Common myeloid progenitor, CD34-positive (primary cell): ENCODE data around the gene NFAT5.

ENCODE experiments used
- CTCF ChIA-PET: fragments of 350-600 bp; sonication (Branson Sonifier 250); formaldehyde crosslinking; loops from one replicate; lab custom pipeline; 2021; ENCODE audit warnings: antibody characterized with exemption; lab: Charles Lee
- POLR2A ChIA-PET: fragments of 350-600 bp; sonication (Branson Sonifier 250); formaldehyde crosslinking; loops from one replicate; lab custom pipeline; 2021; ENCODE audit warnings: antibody characterized with exemption; lab: Charles Lee
- DNase-seq, 3 donors: peaks; one replicate each; pipeline versions ENCODE4 v3.0.0 to v3.0.0-alpha.2; 2013
- H3K27ac ChIP-seq, 2 experiments: 1 replicate in 1 of 2; 2 replicates in 1 of 2; pipeline ENCODE4 v1.7.0; 2013; ENCODE audit warnings: inconsistent platforms in 2 of 2, low read length in 2 of 2, mild to moderate bottlenecking in 2 of 2, low read depth in 1 of 2, moderate library complexity in 1 of 2; ENCODE audit not compliant: severe bottlenecking in 2 of 2, insufficient read depth in 1 of 2, poor library complexity in 1 of 2
- H3K27me3 ChIP-seq, 5 experiments: replicated peaks in 2 of 5; 1 replicate in 3 of 5; 2 replicates in 2 of 5; pipeline versions ENCODE4 v1.6.1 to v1.7.0; 2013; ENCODE audit warnings: low read length in 4 of 5, mild to moderate bottlenecking in 2 of 5, moderate library complexity in 2 of 5, inconsistent platforms in 1 of 5; ENCODE audit not compliant: insufficient read depth in 5 of 5, control insufficient read depth in 4 of 5
- H3K36me3 ChIP-seq, 4 experiments: 1 replicate in 2 of 4; 2 replicates in 2 of 4; pipeline versions ENCODE4 v1.6.1 to v1.7.0; 2013; ENCODE audit warnings: low read length in 3 of 4, control low read depth in 1 of 4, mild to moderate bottlenecking in 1 of 4; ENCODE audit not compliant: control insufficient read depth in 4 of 4, insufficient read depth in 4 of 4
- H3K4me1 ChIP-seq, 4 experiments: 1 replicate in 3 of 4; 2 replicates in 1 of 4; pipeline versions ENCODE4 v1.6.1 to v1.7.1; 2013; ENCODE audit warnings: low read length in 3 of 4, mild to moderate bottlenecking in 3 of 4, control low read depth in 1 of 4, inconsistent platforms in 1 of 4, moderate library complexity in 1 of 4; ENCODE audit not compliant: control insufficient read depth in 4 of 4, insufficient read depth in 4 of 4; ENCODE audit errors: control extremely low read depth in 1 of 4
- H3K4me3 ChIP-seq, 7 experiments: 1 replicate in 4 of 7; 2 replicates in 3 of 7; pipeline versions ENCODE4 v1.5.1 to v1.7.0; 2013; ENCODE audit warnings: mild to moderate bottlenecking in 7 of 7, low read length in 6 of 7, moderate library complexity in 6 of 7, inconsistent platforms in 2 of 7, low read depth in 2 of 7, control low read depth in 1 of 7; ENCODE audit not compliant: insufficient read depth in 4 of 7, control insufficient read depth in 1 of 7; ENCODE audit errors: extremely low read depth in 1 of 7
- H3K9me3 ChIP-seq, 5 experiments: 1 replicate in 4 of 5; 2 replicates in 1 of 5; pipeline versions ENCODE4 v1.6.1 to v1.7.1; 2013; ENCODE audit warnings: low read length in 4 of 5, mild to moderate bottlenecking in 2 of 5, inconsistent platforms in 1 of 5, low read depth in 1 of 5, moderate library complexity in 1 of 5; ENCODE audit not compliant: control insufficient read depth in 4 of 5, insufficient read depth in 2 of 5; ENCODE audit errors: control extremely low read depth in 1 of 5
- WGBS: methylation state at CpG from one replicate; pipeline ENCODE4 v1.1.5; 2013; ENCODE audit not compliant: insufficient coverage; 5-methylcytosine and 5-hydroxymethylcytosine counted together

NFAT5 gene

DNA sequence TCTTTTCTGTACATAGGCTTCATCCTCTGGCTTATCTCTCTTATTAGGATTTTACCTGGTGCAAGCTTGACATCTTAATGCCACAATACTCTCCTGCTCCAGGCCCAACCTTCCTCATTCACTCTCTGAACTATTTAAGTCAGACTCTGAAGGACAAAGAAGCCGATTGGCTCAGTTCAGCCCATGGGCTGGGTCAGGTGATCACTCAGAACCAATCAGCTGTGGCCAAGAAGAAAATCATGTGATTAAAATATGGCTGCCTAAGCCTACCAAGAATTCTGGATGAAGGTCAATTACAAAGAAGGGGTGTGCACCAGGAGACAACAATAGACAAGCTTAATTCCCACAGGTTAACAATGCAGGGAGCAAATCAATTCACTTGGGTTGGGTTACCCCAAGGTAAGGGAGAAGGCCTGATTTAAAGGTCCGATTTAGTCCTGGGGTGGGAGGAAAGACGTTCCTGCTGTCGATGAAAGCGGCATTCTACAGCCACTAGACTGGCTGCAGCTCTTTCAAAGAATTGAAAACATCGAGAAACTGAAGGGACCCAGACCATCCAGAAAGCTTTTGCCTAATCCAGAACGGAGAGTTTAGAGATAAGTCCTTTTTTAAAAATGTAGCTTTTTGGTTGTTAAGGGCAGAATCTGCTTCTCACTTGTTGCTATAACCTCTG is 42.9 kb upstream of the NFAT5 start:
- H3K36me3 ChIP-seq, result no peaks in the 10 kb centered on the region
- DNase-seq, result peak in 1 of 3 donors; percentile 18
- ChIA-PET POLR2A (no interaction called here), CTCF (interaction anchor here (0.9 kb wide), 1 partner anchor 38 kb away, joined by 3 read pairs; no protein-coding TSS in a partner anchor)
- H3K9me3 ChIP-seq, result no peaks in the 10 kb centered on the region
- WGBS, result 94% methylated on average over 7 of the region's 7 CpGs
- peaks cover 0 to 13% (median 4%) of the 10 kb centered on the region in 4 experiments for H3K4me1 ChIP-seq
- no peak overlapping the region for H3K4me3 ChIP-seq
- no peaks in the 10 kb centered on the region for H3K27me3 ChIP-seq
- no peak overlapping the region for H3K27ac ChIP-seq

DNA sequence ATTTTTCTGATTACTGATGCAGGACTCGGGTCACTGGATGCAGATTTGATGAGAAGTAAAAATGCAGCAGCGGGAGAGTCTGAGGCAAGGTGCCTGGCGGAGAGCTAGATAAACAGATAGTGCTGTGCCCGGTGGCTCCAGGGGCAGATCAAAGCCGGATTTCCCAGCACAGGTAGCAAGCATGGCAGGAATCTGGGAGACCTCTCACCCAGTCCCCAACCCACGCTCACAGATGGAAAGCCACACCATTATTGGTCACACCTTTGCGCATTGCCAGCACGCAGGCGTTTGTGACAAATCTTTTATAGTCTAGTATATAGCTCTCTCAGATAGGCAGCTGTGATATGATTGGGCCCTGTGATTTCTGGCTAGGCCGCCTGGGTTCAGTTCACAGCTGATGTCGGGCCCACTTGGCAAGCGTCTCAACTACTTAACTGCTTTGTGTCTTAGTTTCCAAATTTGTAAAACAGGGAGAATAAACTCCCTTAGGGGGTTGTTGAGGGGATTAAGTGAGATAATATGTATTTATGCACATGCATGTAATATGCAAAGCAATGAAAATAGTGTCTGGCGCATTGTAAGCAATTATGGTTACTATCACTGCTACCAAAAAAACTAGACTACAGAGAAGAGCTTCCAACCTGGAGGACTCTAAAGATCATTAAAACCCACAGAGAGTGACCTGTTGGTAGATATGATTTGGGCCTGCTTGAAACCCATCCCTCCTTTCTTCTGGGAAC is 42.0 kb upstream of the NFAT5 start:
- no peak for DNase-seq
- no peaks in the 10 kb centered on the region for H3K9me3 ChIP-seq
- 98% methylated on average over 5 of the region's 13 CpGs for WGBS
- H3K36me3 ChIP-seq, result no peaks in the 10 kb centered on the region
- peaks cover 0 to 13% (median 4%) of the 10 kb centered on the region in 4 experiments for H3K4me1 ChIP-seq
- CTCF ChIA-PET, result interaction anchor here (0.7 kb wide), 1 partner anchor 48 kb away, joined by 6 read pairs; no protein-coding TSS in a partner anchor
- H3K27ac ChIP-seq, result no peak overlapping the region
- H3K4me3 ChIP-seq, result no peak overlapping the region
- POLR2A ChIA-PET, result no interaction called here
- no peaks in the 10 kb centered on the region for H3K27me3 ChIP-seq

DNA sequence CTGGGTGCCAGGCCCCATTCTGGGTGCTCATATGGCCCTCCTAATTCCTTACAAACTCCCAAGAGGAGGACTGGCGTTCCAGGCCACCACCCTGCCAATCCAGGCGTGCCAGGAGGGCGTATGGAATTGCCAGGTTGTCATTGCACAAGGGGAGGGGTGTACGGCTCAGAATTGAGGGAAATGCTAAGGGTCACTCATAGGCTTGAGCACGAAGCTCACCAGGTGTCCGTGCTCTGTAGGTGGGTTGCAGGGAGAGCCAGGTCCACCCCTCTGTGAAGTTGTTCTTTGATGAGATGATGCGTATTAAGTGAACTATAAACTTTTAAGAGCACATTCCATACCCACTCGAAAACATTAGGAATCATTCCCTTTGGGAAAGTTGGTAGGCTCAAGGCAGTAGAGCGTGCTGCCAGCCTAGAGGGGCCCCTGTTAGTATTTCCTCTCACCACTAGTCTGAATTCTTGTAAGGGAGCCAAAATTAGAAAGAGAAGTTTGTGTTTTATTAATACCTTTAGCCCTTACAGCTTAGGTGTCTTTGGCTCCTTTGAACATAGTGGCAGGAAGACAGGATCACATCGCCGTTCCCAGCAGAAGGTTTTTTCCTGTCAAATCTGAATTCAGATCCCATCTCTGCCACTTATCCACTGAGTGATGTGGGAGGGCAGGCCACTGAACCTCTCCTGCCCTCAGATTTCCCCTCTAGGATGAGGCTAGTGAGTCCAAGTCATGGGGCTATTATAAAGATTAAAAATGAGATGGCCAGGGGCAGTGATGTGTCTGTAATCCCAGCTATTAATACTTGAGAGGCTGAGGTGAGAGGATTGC is 38.7 kb upstream of the NFAT5 start:
- H3K27ac ChIP-seq, result no peak overlapping the region
- H3K27me3 ChIP-seq, result no peaks in the 10 kb centered on the region
- ChIA-PET POLR2A (no interaction called here), CTCF (interaction anchor here (1.3 to 1.8 kb wide), 2 partner anchors 11 to 131 kb away, joined by 3 to 4 read pairs; no protein-coding TSS in a partner anchor)
- no peaks in the 10 kb centered on the region for H3K36me3 ChIP-seq
- no peak overlapping the region for H3K4me3 ChIP-seq
- H3K4me1 ChIP-seq, result peaks cover 0 to 13% (median 8%) of the 10 kb centered on the region in 4 experiments
- 94% methylated on average over 7 of the region's 11 CpGs for WGBS
- no peak for DNase-seq
- no peaks in the 10 kb centered on the region for H3K9me3 ChIP-seq

DNA sequence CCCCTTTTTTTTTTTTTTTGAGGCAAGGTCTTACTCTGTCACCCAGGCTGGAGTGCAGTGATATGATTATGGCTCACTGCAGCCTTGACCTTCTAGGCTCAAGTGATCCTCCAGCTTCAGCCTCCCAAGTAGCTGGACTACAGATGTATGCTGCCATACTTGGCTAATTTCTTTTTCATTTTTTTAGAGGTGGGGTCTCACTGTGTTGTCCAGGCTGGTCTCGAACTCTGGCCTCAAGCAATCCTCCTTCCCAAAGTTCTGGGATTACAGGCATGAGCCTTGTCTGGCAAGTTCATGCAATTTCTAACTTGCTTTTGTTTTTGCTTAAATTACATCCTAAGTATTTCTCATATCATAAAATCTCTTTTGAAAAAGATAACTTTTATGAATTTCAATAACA is 33.8 kb upstream of the NFAT5 start:
- DNase-seq, result no peak
- Histone ChIP-seq H3K4me3 (no peak overlapping the region), H3K4me1 (peaks cover 0 to 11% (median 9%) of the 10 kb centered on the region in 4 experiments), H3K27me3 (no peaks in the 10 kb centered on the region), H3K36me3 (no peaks in the 10 kb centered on the region), H3K9me3 (no peaks in the 10 kb centered on the region), H3K27ac (no peak overlapping the region)
- POLR2A ChIA-PET, result no interaction called here
- CTCF ChIA-PET, result no interaction called here
- 80% methylated on average over 1 of the region's 1 CpG for WGBS

DNA sequence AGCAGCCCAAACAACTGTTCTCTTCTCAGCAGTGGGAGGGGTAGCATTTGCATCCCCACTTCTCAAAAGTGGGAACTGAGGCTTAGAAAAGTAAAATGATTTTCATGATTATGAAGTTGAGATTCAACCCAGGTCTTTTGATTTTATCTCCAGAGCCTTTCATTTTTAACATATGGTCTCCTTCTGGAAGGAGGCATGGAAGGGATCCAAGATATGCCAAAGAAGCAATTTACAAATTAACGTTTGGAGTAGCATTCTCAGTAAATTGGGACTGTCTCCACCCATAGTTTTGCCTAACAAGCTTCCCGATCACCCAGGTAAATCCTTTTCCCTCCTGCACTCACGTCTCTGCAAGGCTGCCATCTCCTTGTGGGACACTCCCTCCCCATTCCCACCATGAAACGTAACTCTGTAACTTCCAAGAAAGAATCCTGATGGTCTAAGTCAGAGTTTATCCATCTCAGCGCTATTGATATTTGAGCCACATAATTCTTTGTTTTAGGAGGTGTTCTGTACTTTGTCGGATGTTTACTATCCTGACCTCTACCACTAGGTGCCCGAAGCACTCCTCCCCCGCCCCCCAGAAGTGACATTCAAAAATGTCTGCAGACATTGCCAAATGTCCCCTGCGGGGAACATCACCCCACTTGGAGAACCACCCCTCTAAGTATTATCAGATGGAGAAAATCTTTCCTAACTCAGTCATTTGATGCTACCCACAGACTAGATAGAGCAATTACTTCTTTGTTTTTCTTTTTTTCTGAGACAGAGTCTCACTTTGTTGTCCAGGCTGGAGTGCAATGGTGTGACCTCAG is 32.9 kb upstream of the NFAT5 start:
- H3K4me1 ChIP-seq, result peaks cover 0 to 16% (median 12%) of the 10 kb centered on the region in 4 experiments
- CTCF ChIA-PET, result interaction anchor here (1.1 kb wide), 1 partner anchor 10 kb away, joined by 3 read pairs; no protein-coding TSS in a partner anchor
- H3K4me3 ChIP-seq, result no peak overlapping the region
- POLR2A ChIA-PET, result no interaction called here
- H3K9me3 ChIP-seq, result no peaks in the 10 kb centered on the region
- DNase-seq, result no peak
- no peaks in the 10 kb centered on the region for H3K27me3 ChIP-seq
- WGBS, result 96% methylated on average over 3 of the region's 9 CpGs
- H3K36me3 ChIP-seq, result no peaks in the 10 kb centered on the region
- no peak overlapping the region for H3K27ac ChIP-seq

DNA sequence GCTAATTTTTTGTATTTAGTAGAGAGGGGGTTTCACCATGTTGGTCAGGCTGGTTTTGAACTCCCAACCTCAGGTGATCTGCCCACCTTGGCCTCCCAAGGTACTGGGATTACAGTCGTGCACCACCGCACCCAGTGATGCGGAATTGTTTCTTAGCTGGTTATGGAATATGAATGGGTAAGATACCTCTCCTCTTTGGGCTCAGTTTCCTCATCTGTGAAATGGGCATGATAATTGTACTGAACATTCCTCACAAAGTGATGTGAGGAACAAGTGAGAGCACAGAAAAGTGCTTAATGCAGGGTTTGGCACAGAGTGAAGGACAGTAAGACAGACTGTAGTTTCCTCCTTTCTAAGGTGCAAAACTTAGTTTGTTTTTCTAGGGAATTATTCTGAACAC is 31.0 kb upstream of the NFAT5 start:
- Histone ChIP-seq H3K36me3 (no peaks in the 10 kb centered on the region), H3K27ac (no peak overlapping the region), H3K4me3 (no peak overlapping the region), H3K9me3 (no peaks in the 10 kb centered on the region), H3K4me1 (peaks cover 0 to 16% (median 11%) of the 10 kb centered on the region in 4 experiments), H3K27me3 (no peaks in the 10 kb centered on the region)
- DNase-seq, result no peak
- CTCF ChIA-PET, result no interaction called here
- WGBS, result 100% methylated on average over 1 of the region's 3 CpGs
- POLR2A ChIA-PET, result no interaction called here
